ENCODE results near the gene FCHSD1.

GRCh38 chr5:141598391-141599345 lies 52.5 kb downstream of the FCHSD1 start:
- TF ChIP-seq, protein P1, sequence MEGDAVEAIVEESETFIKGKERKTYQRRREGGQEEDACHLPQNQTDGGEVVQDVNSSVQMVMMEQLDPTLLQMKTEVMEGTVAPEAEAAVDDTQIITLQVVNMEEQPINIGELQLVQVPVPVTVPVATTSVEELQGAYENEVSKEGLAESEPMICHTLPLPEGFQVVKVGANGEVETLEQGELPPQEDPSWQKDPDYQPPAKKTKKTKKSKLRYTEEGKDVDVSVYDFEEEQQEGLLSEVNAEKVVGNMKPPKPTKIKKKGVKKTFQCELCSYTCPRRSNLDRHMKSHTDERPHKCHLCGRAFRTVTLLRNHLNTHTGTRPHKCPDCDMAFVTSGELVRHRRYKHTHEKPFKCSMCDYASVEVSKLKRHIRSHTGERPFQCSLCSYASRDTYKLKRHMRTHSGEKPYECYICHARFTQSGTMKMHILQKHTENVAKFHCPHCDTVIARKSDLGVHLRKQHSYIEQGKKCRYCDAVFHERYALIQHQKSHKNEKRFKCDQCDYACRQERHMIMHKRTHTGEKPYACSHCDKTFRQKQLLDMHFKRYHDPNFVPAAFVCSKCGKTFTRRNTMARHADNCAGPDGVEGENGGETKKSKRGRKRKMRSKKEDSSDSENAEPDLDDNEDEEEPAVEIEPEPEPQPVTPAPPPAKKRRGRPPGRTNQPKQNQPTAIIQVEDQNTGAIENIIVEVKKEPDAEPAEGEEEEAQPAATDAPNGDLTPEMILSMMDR (IDR thresholded peaks at IDR 0.05; ENCODE audit: borderline replicate concordance, extremely low read depth, low read length, poor library complexity, severe bottlenecking): no peak
- TF ChIP-seq EZH2 (IDR thresholded peaks at IDR 0.05; ENCODE audit: borderline replicate concordance, low read depth, low read length, severe bottlenecking): no peak
